HL-60 (cell line): Measurements from ENCODE around the gene MACROD1.

Experiments
- GABPA ChIP-seq: IDR thresholded peaks from 2 replicates; pipeline ENCODE4 v1.6.1; 2012; ENCODE audit warnings: low read depth
- POLR2AphosphoS5 ChIP-seq: IDR thresholded peaks from 2 replicates; pipeline ENCODE4 v1.6.1; 2012; ENCODE audit warnings: low read depth
- SPI1 ChIP-seq: IDR thresholded peaks from 2 replicates; pipeline ENCODE4 v1.6.1; 2012; ENCODE audit warnings: low read depth, mild to moderate bottlenecking, borderline replicate concordance
- TF ChIP-seq, protein P1 (sequence below): IDR thresholded peaks from 2 replicates; pipeline ENCODE4 v1.6.1; 2012; ENCODE audit warnings: low read depth; ENCODE audit not compliant: insufficient replicate concordance
- TF ChIP-seq, protein P2 (sequence below): IDR thresholded peaks from one replicate; pipeline ENCODE4 v1.5.1; 2011; ENCODE audit warnings: low read length, control low read depth, inconsistent platforms; ENCODE audit not compliant: insufficient read depth

- TF ChIP-seq, protein P1, sequence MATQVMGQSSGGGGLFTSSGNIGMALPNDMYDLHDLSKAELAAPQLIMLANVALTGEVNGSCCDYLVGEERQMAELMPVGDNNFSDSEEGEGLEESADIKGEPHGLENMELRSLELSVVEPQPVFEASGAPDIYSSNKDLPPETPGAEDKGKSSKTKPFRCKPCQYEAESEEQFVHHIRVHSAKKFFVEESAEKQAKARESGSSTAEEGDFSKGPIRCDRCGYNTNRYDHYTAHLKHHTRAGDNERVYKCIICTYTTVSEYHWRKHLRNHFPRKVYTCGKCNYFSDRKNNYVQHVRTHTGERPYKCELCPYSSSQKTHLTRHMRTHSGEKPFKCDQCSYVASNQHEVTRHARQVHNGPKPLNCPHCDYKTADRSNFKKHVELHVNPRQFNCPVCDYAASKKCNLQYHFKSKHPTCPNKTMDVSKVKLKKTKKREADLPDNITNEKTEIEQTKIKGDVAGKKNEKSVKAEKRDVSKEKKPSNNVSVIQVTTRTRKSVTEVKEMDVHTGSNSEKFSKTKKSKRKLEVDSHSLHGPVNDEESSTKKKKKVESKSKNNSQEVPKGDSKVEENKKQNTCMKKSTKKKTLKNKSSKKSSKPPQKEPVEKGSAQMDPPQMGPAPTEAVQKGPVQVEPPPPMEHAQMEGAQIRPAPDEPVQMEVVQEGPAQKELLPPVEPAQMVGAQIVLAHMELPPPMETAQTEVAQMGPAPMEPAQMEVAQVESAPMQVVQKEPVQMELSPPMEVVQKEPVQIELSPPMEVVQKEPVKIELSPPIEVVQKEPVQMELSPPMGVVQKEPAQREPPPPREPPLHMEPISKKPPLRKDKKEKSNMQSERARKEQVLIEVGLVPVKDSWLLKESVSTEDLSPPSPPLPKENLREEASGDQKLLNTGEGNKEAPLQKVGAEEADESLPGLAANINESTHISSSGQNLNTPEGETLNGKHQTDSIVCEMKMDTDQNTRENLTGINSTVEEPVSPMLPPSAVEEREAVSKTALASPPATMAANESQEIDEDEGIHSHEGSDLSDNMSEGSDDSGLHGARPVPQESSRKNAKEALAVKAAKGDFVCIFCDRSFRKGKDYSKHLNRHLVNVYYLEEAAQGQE: no peak
- no peak for TF ChIP-seq POLR2AphosphoS5
- TF ChIP-seq, protein P2, sequence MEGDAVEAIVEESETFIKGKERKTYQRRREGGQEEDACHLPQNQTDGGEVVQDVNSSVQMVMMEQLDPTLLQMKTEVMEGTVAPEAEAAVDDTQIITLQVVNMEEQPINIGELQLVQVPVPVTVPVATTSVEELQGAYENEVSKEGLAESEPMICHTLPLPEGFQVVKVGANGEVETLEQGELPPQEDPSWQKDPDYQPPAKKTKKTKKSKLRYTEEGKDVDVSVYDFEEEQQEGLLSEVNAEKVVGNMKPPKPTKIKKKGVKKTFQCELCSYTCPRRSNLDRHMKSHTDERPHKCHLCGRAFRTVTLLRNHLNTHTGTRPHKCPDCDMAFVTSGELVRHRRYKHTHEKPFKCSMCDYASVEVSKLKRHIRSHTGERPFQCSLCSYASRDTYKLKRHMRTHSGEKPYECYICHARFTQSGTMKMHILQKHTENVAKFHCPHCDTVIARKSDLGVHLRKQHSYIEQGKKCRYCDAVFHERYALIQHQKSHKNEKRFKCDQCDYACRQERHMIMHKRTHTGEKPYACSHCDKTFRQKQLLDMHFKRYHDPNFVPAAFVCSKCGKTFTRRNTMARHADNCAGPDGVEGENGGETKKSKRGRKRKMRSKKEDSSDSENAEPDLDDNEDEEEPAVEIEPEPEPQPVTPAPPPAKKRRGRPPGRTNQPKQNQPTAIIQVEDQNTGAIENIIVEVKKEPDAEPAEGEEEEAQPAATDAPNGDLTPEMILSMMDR: no peak
- no peak for TF ChIP-seq GABPA
- no peak for TF ChIP-seq SPI1
Observed at GRCh38 chr11:64017945-64018224, 148.0 kb downstream of the MACROD1 start.
